ENCODE measurements around the gene TMEM140. TPM values are rescaled to one million over a fixed set of nuclear protein-coding genes. Genes with fewer than 3 reads are reported as not detected.
"Not testable (repeated sequence)": the region's sequence is repeated elsewhere in the genome, so short reads cannot be mapped to it uniquely, and the experiment has no call there.

Gene TMEM140
- polyA plus RNA-seq, 3 donors from 2014 or later = 14.5 to 47.5 (median 17.6) TPM

DNA sequence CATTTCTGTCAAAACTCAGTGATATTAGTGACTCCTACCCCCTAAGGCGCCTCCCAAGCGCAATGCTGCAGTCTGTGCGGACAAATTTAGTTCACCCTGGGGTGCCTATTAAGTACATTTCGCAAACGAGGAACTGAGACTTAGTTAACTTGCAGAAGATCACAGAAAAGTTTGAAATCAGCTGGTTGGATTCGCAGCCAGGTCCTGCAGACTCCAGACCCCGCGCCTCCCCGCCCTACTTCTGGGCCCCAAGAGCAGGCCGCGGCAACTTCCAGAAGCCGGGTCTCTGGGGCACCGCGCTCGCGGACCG, 22.0 kb downstream of the TMEM140 start:
- peak overlapping the region; percentile 94 to 96 (median 95) for H3K27ac Mint-ChIP-seq
- H3K36me3 Mint-ChIP-seq = peaks cover 0 to 4% (median 0%) of the 10 kb centered on the region in 3 donors
- H3K27me3 Mint-ChIP-seq (ENCODE audit: low read depth in 3 of 3) = peaks cover 5 to 23% (median 13%) of the 10 kb centered on the region in 3 donors
- no peak for DNase-seq
- H3K4me1 Mint-ChIP-seq = peaks cover 47 to 60% of the 10 kb centered on the region in 2 donors
- H3K9me3 Mint-ChIP-seq = no peaks in the 10 kb centered on the region
- H3K4me3 Mint-ChIP-seq = peak overlapping the region; percentile 86 to 92 (median 92)

GRCh38 chr7:135170274-135170997, 22.6 kb downstream of the TMEM140 start, which contains the start of gene CYREN:
Gene CYREN, minus strand, starts transcription at chr7:135170707. Its CDS starts 1,785 bp downstream, at chr7:135168922.
- peaks cover 47 to 57% of the 10 kb centered on the region in 2 donors for H3K4me1 Mint-ChIP-seq
- H3K27me3 Mint-ChIP-seq (ENCODE audit: low read depth in 3 of 3) = peaks cover 5 to 23% (median 13%) of the 10 kb centered on the region in 3 donors
- H3K4me3 Mint-ChIP-seq = peak within 1 kb of the TSS; percentile 86 to 92 (median 92)
- H3K27ac Mint-ChIP-seq = peak within 1 kb of the TSS; percentile 94 to 96 (median 95)
- DNase-seq = peak; percentile 85 to 87 (median 87)
- H3K9me3 Mint-ChIP-seq = no peaks in the 10 kb centered on the region
- peaks cover 0 to 4% (median 0%) of the 10 kb centered on the region in 3 donors for H3K36me3 Mint-ChIP-seq

DNA sequence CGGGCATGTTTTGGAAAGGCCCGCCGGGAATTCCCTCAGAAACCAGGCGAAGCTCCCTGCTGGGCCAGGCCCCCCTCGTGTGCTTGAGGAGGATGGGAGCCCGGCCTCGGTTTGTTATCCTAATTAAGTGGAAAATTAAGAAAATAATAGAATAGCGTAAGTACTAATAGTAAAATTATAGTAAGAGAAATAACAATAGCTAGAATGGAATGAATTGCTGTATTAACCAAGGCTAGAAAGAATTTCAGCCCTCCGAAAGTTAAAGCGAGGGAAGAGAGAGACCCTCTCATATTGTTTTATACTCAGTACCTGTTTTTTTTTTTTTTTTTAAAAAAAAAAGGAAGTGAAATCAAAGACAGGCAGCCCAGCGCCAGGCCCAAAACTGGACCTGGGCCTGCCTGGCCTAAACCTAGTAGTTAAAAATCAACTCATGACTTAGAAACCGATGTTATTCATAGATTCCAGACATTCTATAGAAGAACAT, 23.2 kb downstream of the TMEM140 start:
- H3K4me3 Mint-ChIP-seq = peak overlapping the region; percentile 86 to 92 (median 90)

GRCh38 chr7:135171581-135172291, 23.9 kb downstream of the TMEM140 start:
- Mint-ChIP-seq H3K27ac (peak overlapping the region; percentile 77 to 95 (median 90)), H3K4me3 (peak overlapping the region; percentile 86 to 92 (median 90)), H3K27me3 (ENCODE audit: low read depth in 3 of 3) (peaks cover 4 to 23% (median 13%) of the 10 kb centered on the region in 3 donors), H3K4me1 (peaks cover 40 to 44% of the 10 kb centered on the region in 2 donors)
- H3K36me3 Mint-ChIP-seq, DNase-seq, H3K9me3 Mint-ChIP-seq: not testable (repeated sequence)

More for the DNA sequence above, 23.2 kb downstream of the TMEM140 start:
- not testable (repeated sequence) for DNase-seq, H3K36me3 Mint-ChIP-seq, H3K9me3 Mint-ChIP-seq
- Mint-ChIP-seq H3K27me3 (ENCODE audit: low read depth in 3 of 3) (peaks cover 5 to 23% (median 13%) of the 10 kb centered on the region in 3 donors), H3K4me1 (peaks cover 47 to 51% of the 10 kb centered on the region in 2 donors), H3K27ac (peak overlapping the region; percentile 90 to 96 (median 94))

DNA sequence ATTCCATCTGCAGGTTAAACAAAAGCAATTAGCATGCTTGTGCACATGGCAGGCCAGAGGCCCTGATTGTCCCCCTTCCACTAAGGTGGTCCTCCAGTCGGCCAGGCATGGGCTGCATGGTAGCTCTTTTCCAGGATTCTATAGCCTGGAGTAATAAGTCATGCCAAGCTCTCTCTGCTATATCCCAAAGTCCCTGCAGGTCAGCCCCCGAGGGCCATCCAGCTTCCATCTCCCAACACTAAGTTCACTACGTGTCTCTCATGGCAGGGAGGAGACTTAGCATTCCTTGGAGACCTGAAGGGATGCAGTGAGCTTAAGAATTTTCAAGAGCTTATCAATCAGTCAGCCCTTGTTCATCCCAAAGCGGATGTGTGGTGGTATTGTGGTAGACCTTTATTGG, 26.0 kb downstream of the TMEM140 start:
- H3K9me3 Mint-ChIP-seq, H3K36me3 Mint-ChIP-seq, H3K4me3 Mint-ChIP-seq, DNase-seq, H3K27ac Mint-ChIP-seq: not testable (repeated sequence)
- H3K4me1 Mint-ChIP-seq = peaks cover 18 to 23% of the 10 kb centered on the region in 2 donors
- H3K27me3 Mint-ChIP-seq (ENCODE audit: low read depth in 3 of 3) = peaks cover 4 to 20% (median 13%) of the 10 kb centered on the region in 3 donors

DNA sequence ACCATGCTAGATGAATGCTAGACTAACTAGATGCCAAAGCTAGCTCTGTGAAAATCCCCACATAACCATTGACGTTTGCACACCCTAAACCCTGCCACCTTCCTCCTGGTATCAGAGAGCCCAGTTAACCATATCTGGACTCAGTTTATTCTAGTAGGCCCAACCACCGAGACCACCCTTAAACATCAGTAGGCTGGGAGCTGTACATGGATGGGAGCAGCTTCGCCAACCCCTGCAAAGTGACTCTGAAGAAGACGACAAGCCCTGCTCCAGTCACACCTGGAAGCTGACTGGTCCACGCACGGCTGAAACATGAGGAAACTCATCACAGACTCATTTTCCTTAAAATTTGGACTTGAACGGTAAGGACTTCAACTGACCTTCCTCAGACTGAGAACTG, 27.1 kb downstream of the TMEM140 start:
- H3K4me1 Mint-ChIP-seq = peaks cover 8 to 12% of the 10 kb centered on the region in 2 donors
- peaks cover 0 to 11% (median 10%) of the 10 kb centered on the region in 3 donors for H3K36me3 Mint-ChIP-seq
- H3K27me3 Mint-ChIP-seq (ENCODE audit: low read depth in 3 of 3) = peaks cover 4 to 12% (median 6%) of the 10 kb centered on the region in 3 donors
- no peak for DNase-seq
- no peak overlapping the region for H3K4me3 Mint-ChIP-seq
- H3K27ac Mint-ChIP-seq = no peak overlapping the region
- H3K9me3 Mint-ChIP-seq = peaks cover 0 to 12% (median 7%) of the 10 kb centered on the region in 6 donors

GRCh38 chr7:135175931-135176330, 28.1 kb downstream of the TMEM140 start:
- H3K9me3 Mint-ChIP-seq = peaks cover 3 to 20% (median 16%) of the 10 kb centered on the region in 6 donors
- H3K4me3 Mint-ChIP-seq = no peak overlapping the region
- H3K27me3 Mint-ChIP-seq (ENCODE audit: low read depth in 3 of 3) = peaks cover 2 to 5% (median 4%) of the 10 kb centered on the region in 3 donors
- H3K27ac Mint-ChIP-seq = no peak overlapping the region
- peaks cover 5 to 8% of the 10 kb centered on the region in 2 donors for H3K4me1 Mint-ChIP-seq
- peaks cover 5 to 17% (median 16%) of the 10 kb centered on the region in 3 donors for H3K36me3 Mint-ChIP-seq
- no peak for DNase-seq

DNA sequence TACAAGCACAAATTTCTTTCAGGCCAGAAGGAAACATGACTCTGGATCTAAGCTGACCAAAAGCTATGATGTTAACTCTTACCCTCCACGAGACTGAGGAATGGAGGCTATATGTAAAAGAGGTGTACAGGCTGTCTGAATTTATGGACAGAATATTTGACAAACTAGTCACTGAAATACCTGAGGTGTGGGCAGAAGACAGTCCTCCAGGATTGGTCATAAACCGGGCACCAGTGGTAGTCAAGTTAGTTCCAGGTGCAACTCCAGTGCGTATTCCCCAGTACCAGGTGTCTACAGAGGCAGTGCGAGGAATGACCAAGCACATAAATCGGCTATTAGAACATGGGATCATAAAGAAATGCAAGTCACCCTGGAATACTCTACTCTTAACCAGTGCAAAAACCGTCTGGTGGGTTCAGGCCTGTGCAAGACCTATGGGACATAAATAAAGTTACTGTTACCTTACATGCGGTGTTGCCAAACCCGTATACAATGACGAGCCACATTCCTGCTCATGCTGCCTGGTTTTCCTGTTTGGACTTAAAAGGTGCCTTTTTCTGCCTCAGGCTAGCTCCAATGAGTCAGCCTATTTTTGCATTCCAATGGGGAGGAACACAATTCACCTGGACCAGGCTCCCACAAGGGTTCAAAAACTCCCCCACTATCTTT, 29.3 kb downstream of the TMEM140 start:
- Mint-ChIP-seq H3K36me3 (peaks cover 14 to 27% (median 25%) of the 10 kb centered on the region in 3 donors), H3K4me3 (no peak overlapping the region), H3K27me3 (ENCODE audit: low read depth in 3 of 3) (peaks cover 0 to 2% (median 2%) of the 10 kb centered on the region in 3 donors), H3K4me1 (no peaks in the 10 kb centered on the region), H3K27ac (no peak overlapping the region), H3K9me3 (peaks cover 10 to 31% (median 28%) of the 10 kb centered on the region in 6 donors)
- DNase-seq = no peak

DNA sequence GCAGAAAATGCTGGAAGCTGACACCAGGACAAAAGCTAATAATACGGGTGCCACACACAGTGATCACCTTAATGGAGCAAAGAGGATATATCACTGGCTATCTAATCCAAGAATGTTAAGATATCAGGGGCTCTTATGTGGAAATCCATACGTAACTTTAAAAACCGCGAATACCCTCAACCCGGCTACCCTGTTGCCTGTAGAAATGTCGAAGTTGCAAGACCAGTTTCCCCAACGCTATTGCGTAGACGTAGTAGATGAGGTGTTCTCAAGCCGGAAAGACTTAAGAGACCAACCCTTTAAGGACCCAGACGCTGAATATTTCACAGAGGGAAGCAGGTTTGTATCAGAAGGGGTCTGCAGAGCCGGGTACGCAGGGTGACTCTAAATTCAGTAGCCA, 30.5 kb downstream of the TMEM140 start:
- Mint-ChIP-seq H3K36me3 (peaks cover 22 to 37% (median 34%) of the 10 kb centered on the region in 3 donors), H3K27ac (no peak overlapping the region), H3K4me1 (no peaks in the 10 kb centered on the region), H3K9me3 (peaks cover 10 to 43% (median 37%) of the 10 kb centered on the region in 6 donors), H3K27me3 (ENCODE audit: low read depth in 3 of 3) (peaks cover under 1 to 6% (median 1%) of the 10 kb centered on the region in 3 donors), H3K4me3 (no peak overlapping the region)
- no peak for DNase-seq

DNA sequence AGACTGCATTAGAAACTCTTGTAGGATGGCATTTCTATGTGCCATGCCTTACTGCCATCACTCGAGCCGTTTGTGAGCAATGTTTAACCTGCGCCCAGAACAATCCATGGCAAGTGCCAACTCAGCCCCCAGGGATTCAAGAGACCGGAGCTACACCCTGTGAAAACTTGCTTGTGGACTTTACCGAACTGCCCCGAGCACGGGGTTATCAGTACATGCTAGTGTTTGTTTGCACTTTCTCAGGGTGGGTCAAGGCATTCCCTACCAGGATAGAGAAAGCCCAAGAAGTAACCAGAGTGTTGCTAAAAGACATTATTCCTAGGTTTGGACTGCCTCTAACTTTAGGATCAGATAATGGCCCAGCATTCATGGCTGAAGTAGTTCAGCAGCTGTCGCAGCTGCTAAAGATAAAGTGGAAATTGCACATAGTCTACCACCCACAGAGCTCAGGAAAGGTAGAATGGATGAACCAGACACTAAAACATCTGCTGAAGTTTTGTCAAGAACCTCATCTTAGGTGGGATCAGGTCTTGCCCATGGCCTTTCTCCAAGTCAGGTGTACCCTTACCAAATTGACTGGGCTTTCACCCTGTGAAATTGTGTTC, 31.6 kb downstream of the TMEM140 start:
- Mint-ChIP-seq H3K4me1 (no peaks in the 10 kb centered on the region), H3K9me3 (peaks cover 10 to 45% (median 37%) of the 10 kb centered on the region in 6 donors), H3K36me3 (peaks cover 31 to 47% (median 44%) of the 10 kb centered on the region in 3 donors), H3K27ac (no peak overlapping the region), H3K4me3 (no peak overlapping the region), H3K27me3 (ENCODE audit: low read depth in 3 of 3) (peaks cover 0 to 7% (median 3%) of the 10 kb centered on the region in 3 donors)
- no peak for DNase-seq

- Mint-ChIP-seq H3K27ac (no peak overlapping the region), H3K4me1 (no peaks in the 10 kb centered on the region), H3K4me3 (no peak overlapping the region), H3K36me3 (peaks cover 31 to 50% (median 46%) of the 10 kb centered on the region in 3 donors), H3K9me3 (peaks cover 10 to 45% (median 37%) of the 10 kb centered on the region in 6 donors), H3K27me3 (ENCODE audit: low read depth in 3 of 3) (peaks cover 0 to 7% (median 3%) of the 10 kb centered on the region in 3 donors)
- DNase-seq = no peak
Observed at GRCh38 chr7:135180122-135180521, 32.2 kb downstream of the TMEM140 start.

DNA sequence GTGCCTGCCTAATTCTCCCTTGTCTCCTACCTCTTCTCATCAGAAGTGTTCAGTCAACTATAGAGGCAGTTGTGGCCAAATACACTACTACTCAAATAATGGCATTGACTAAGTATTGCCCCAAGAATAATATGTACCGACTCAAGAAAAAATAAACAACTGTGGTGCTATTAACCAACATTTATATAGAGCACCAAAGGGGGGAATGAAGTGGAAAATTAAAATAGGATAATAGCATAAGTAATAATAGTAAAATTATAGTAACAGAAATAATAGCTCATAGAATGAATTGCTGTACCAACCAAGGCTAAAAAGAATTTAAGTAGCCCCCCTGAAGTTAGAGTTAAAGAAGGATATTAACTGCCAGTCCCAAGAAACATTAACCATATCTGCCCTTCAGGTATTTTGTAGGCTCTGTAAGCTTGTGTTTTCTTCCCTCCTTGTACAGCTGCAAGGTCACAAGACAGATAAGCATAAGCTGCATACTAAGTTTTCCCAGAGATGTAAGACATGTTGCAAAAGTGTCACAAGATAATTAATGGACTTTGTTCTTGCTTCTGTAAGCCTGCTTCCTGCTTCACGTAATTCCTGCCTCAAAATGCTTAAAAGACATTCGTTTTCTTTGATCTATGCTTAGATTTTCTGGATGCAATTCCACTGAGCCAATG, 33.5 kb downstream of the TMEM140 start:
- no peak overlapping the region for H3K27ac Mint-ChIP-seq
- no peak overlapping the region for H3K4me3 Mint-ChIP-seq
- peaks cover 10 to 45% (median 37%) of the 10 kb centered on the region in 6 donors for H3K9me3 Mint-ChIP-seq
- no peaks in the 10 kb centered on the region for H3K4me1 Mint-ChIP-seq
- H3K36me3 Mint-ChIP-seq = peaks cover 31 to 55% (median 53%) of the 10 kb centered on the region in 3 donors
- H3K27me3 Mint-ChIP-seq (ENCODE audit: low read depth in 3 of 3) = peaks cover 0 to 7% (median 3%) of the 10 kb centered on the region in 3 donors
- DNase-seq = no peak
